Liver (tissue), 9 donors: ENCODE data around the gene DCDC1. TPM values are rescaled to one million over a fixed set of nuclear protein-coding genes. Genes with fewer than 3 reads are reported as not detected.
A peak's percentile ranks its signal among the peaks of the same experiment; 100 is the strongest.

Source experiments
- DNase-seq: peaks from one replicate; pipeline ENCODE4 v3.0.0-alpha.2; 2017; ENCODE audit warnings: low spot score
- H3K27ac ChIP-seq, 2 donors: one replicate each; pipeline ENCODE4 v1.7.0; 2013; ENCODE audit warnings: inconsistent platforms in 2 of 2, low read length in 2 of 2, control low read depth in 1 of 2, low read depth in 1 of 2, mild to moderate bottlenecking in 1 of 2
- H3K27me3 ChIP-seq, 4 donors: one replicate each; pipeline versions ENCODE4 v1.6.1 to v1.7.0; 2013; ENCODE audit warnings: low read length in 3 of 4, inconsistent platforms in 1 of 4, mild to moderate bottlenecking in 1 of 4, moderate library complexity in 1 of 4; ENCODE audit not compliant: control insufficient read depth in 4 of 4, insufficient read depth in 4 of 4
- H3K36me3 ChIP-seq, 4 donors: one replicate each; pipeline versions ENCODE4 v1.6.1 to v1.7.0; 2013; ENCODE audit warnings: low read length in 3 of 4, mild to moderate bottlenecking in 3 of 4, low read depth in 1 of 4, moderate library complexity in 1 of 4; ENCODE audit not compliant: control insufficient read depth in 4 of 4, insufficient read depth in 3 of 4
- H3K4me1 ChIP-seq, 4 donors: one replicate each; pipeline versions ENCODE4 v1.6.1 to v1.7.0; 2013; ENCODE audit warnings: low read length in 3 of 4, mild to moderate bottlenecking in 3 of 4, moderate library complexity in 1 of 4; ENCODE audit not compliant: control insufficient read depth in 4 of 4, insufficient read depth in 4 of 4
- H3K4me3 ChIP-seq, 3 donors: one replicate each; pipeline versions ENCODE4 v1.6.1 to v1.7.0; 2013; ENCODE audit warnings: low read length in 3 of 3, control low read depth in 1 of 3, low read depth in 1 of 3, mild to moderate bottlenecking in 1 of 3
- H3K9ac ChIP-seq, 2 donors: one replicate each; pipeline ENCODE4 v1.7.0; 2013; ENCODE audit warnings: low read length in 2 of 2, mild to moderate bottlenecking in 2 of 2, moderate library complexity in 2 of 2, control low read depth in 1 of 2, low read depth in 1 of 2
- H3K9me3 ChIP-seq, 4 donors: one replicate each; pipeline versions ENCODE4 v1.6.1 to v1.7.0; 2013; ENCODE audit warnings: low read length in 3 of 4; ENCODE audit not compliant: control insufficient read depth in 4 of 4
- ATF3 ChIP-seq: IDR thresholded peaks from 2 replicates; pipeline ENCODE4 v1.6.1; 2016; ENCODE audit warnings: antibody characterized with exemption
- EGR1 ChIP-seq, 2 donors: IDR thresholded peaks; 2 replicates each; pipeline ENCODE4 v1.6.1; 2016 to 2018; ENCODE audit warnings: antibody characterized with exemption in 2 of 2, low read depth in 2 of 2
- FOXA1 ChIP-seq: IDR thresholded peaks from 2 replicates; pipeline ENCODE4 v1.6.1; 2016; ENCODE audit warnings: antibody characterized with exemption
- FOXA2 ChIP-seq: IDR thresholded peaks from 2 replicates; pipeline ENCODE4 v1.6.1; 2016; ENCODE audit warnings: antibody characterized with exemption
- GABPA ChIP-seq, 2 donors: IDR thresholded peaks in 1 of 2; conservative IDR thresholded peaks in 1 of 2; 2 replicates each; pipeline ENCODE4 v1.6.1; 2016; ENCODE audit warnings: antibody characterized with exemption in 2 of 2, mild to moderate bottlenecking in 1 of 2, moderate library complexity in 1 of 2
- HNF4A ChIP-seq, 2 donors: conservative IDR thresholded peaks; 2 replicates each; pipeline ENCODE4 v1.6.1; 2016; ENCODE audit warnings: antibody characterized with exemption in 2 of 2, mild to moderate bottlenecking in 2 of 2
- HNF4G ChIP-seq: IDR thresholded peaks from 2 replicates; pipeline ENCODE4 v1.6.1; 2016; ENCODE audit warnings: antibody characterized with exemption
- JUND ChIP-seq, 2 donors: IDR thresholded peaks; 2 replicates each; pipeline ENCODE4 v1.6.1; 2016; ENCODE audit warnings: antibody characterized with exemption in 2 of 2
- RAD21 ChIP-seq, 2 donors: IDR thresholded peaks; 2 replicates each; pipeline ENCODE4 v1.6.1; 2016; ENCODE audit warnings: antibody characterized with exemption in 2 of 2, mild to moderate bottlenecking in 2 of 2
- RXRA ChIP-seq, 2 donors: IDR thresholded peaks; 2 replicates each; pipeline ENCODE4 v1.6.1; 2017 to 2018; ENCODE audit warnings: antibody characterized with exemption in 2 of 2, mild to moderate bottlenecking in 1 of 2
- SP1 ChIP-seq: IDR thresholded peaks from 2 replicates; pipeline ENCODE4 v1.6.1; 2018; ENCODE audit warnings: antibody characterized with exemption, mild to moderate bottlenecking
- TAF1 ChIP-seq: conservative IDR thresholded peaks from 2 replicates; pipeline ENCODE4 v1.6.1; 2016; ENCODE audit warnings: antibody characterized with exemption, mild to moderate bottlenecking
- YY1 ChIP-seq: IDR thresholded peaks from 2 replicates; pipeline ENCODE4 v1.6.1; 2016; ENCODE audit warnings: antibody characterized with exemption, mild to moderate bottlenecking
- WGBS: extraction: QIAGEN DNeasy Blood & Tissue Kit; methylation state at CpG from one replicate; pipeline ENCODE4 v1.1.7; 2013; 5-methylcytosine and 5-hydroxymethylcytosine counted together
- polyA plus RNA-seq, 2 donors: library from polyadenylated mRNA; stranded (reverse) in 1 of 2; unstranded in 1 of 2; fragments of 200-250 nt in 1 of 2; fragments of >200 nt in 1 of 2; fragmentation: Nextera tagmentation in 1 of 2; extraction: Ambion mirVana in 1 of 2; gene quantifications; one replicate each; pipeline versions ENCODE4 v1.2.1 to v1.2.3, GENCODE V29; 2013 to 2015
- total RNA-seq, 2 donors: library from RNA; depleted of rRNA; stranded (reverse); fragments of >200 nt; gene quantifications; one replicate each; pipeline ENCODE4 v1.2.3, GENCODE V29; 2014
- TF ChIP-seq, protein P1 (sequence below): IDR thresholded peaks from 2 replicates; pipeline ENCODE4 v1.6.1; 2016; ENCODE audit warnings: antibody characterized with exemption, mild to moderate bottlenecking
- TF ChIP-seq, protein P2 (sequence below): IDR thresholded peaks from 2 replicates; pipeline ENCODE4 v1.6.1; 2016; ENCODE audit warnings: antibody characterized with exemption
- TF ChIP-seq, protein P3 (sequence below): fragments of 150-350 bp; IDR thresholded peaks from 2 replicates; pipeline ENCODE4 v1.5.1; 2017; ENCODE audit warnings: improper control_type of control experiment, low read depth, low read length; ENCODE audit not compliant: missing input control
- donor health status: healthy.
- donor health status: healthy.
- donor health status: healthy.
- donor health status: healthy.
- donor health status: healthy.

DCDC1 gene
- total and polyA plus RNA-seq, 4 donors = 0.38 to 3.5 (median 2.0) TPM

- TF ChIP-seq GABPA (IDR thresholded peaks at IDR 0.05 in 1 of 2, conservative IDR thresholded peaks at IDR 0.05 in 1 of 2) = no peak
- TF ChIP-seq, protein P1, sequence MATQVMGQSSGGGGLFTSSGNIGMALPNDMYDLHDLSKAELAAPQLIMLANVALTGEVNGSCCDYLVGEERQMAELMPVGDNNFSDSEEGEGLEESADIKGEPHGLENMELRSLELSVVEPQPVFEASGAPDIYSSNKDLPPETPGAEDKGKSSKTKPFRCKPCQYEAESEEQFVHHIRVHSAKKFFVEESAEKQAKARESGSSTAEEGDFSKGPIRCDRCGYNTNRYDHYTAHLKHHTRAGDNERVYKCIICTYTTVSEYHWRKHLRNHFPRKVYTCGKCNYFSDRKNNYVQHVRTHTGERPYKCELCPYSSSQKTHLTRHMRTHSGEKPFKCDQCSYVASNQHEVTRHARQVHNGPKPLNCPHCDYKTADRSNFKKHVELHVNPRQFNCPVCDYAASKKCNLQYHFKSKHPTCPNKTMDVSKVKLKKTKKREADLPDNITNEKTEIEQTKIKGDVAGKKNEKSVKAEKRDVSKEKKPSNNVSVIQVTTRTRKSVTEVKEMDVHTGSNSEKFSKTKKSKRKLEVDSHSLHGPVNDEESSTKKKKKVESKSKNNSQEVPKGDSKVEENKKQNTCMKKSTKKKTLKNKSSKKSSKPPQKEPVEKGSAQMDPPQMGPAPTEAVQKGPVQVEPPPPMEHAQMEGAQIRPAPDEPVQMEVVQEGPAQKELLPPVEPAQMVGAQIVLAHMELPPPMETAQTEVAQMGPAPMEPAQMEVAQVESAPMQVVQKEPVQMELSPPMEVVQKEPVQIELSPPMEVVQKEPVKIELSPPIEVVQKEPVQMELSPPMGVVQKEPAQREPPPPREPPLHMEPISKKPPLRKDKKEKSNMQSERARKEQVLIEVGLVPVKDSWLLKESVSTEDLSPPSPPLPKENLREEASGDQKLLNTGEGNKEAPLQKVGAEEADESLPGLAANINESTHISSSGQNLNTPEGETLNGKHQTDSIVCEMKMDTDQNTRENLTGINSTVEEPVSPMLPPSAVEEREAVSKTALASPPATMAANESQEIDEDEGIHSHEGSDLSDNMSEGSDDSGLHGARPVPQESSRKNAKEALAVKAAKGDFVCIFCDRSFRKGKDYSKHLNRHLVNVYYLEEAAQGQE = no peak
- TF ChIP-seq JUND (IDR thresholded peaks at IDR 0.05) = no peak
- no peak for TF ChIP-seq RAD21 (IDR thresholded peaks at IDR 0.05)
- no peak for TF ChIP-seq YY1
- no peak for TF ChIP-seq HNF4G
- TF ChIP-seq SP1 = no peak
- TF ChIP-seq, protein P2, sequence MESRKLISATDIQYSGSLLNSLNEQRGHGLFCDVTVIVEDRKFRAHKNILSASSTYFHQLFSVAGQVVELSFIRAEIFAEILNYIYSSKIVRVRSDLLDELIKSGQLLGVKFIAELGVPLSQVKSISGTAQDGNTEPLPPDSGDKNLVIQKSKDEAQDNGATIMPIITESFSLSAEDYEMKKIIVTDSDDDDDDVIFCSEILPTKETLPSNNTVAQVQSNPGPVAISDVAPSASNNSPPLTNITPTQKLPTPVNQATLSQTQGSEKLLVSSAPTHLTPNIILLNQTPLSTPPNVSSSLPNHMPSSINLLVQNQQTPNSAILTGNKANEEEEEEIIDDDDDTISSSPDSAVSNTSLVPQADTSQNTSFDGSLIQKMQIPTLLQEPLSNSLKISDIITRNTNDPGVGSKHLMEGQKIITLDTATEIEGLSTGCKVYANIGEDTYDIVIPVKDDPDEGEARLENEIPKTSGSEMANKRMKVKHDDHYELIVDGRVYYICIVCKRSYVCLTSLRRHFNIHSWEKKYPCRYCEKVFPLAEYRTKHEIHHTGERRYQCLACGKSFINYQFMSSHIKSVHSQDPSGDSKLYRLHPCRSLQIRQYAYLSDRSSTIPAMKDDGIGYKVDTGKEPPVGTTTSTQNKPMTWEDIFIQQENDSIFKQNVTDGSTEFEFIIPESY = no peak
- no peak for TF ChIP-seq RXRA (IDR thresholded peaks at IDR 0.05)
- TF ChIP-seq FOXA1 = no peak
- TF ChIP-seq FOXA2 = no peak
- no peak for TF ChIP-seq HNF4A (conservative IDR thresholded peaks at IDR 0.05)
- no peak for TF ChIP-seq ATF3
- TF ChIP-seq, protein P3, sequence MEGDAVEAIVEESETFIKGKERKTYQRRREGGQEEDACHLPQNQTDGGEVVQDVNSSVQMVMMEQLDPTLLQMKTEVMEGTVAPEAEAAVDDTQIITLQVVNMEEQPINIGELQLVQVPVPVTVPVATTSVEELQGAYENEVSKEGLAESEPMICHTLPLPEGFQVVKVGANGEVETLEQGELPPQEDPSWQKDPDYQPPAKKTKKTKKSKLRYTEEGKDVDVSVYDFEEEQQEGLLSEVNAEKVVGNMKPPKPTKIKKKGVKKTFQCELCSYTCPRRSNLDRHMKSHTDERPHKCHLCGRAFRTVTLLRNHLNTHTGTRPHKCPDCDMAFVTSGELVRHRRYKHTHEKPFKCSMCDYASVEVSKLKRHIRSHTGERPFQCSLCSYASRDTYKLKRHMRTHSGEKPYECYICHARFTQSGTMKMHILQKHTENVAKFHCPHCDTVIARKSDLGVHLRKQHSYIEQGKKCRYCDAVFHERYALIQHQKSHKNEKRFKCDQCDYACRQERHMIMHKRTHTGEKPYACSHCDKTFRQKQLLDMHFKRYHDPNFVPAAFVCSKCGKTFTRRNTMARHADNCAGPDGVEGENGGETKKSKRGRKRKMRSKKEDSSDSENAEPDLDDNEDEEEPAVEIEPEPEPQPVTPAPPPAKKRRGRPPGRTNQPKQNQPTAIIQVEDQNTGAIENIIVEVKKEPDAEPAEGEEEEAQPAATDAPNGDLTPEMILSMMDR = no peak
- TF ChIP-seq EGR1 (IDR thresholded peaks at IDR 0.05; ENCODE audit: low read depth in 2 of 2) = no peak
- TF ChIP-seq TAF1 = no peak
- no peaks in the 10 kb centered on the region for H3K36me3 ChIP-seq
- no peak for DNase-seq
- H3K9ac ChIP-seq = no peak overlapping the region
- H3K27me3 ChIP-seq = no peaks in the 10 kb centered on the region
- H3K9me3 ChIP-seq = no peaks in the 10 kb centered on the region
- H3K27ac ChIP-seq = no peak overlapping the region
- WGBS = 48% methylated on average over 3 of the region's 3 CpGs
- H3K4me1 ChIP-seq = peaks cover 1 to 13% (median 5%) of the 10 kb centered on the region in 4 donors
- no peak overlapping the region for H3K4me3 ChIP-seq
Observed at GRCh38 chr11:31106326-31106725, 263.2 kb downstream of the DCDC1 start.

- Histone ChIP-seq H3K4me1 (peaks cover 1 to 13% (median 5%) of the 10 kb centered on the region in 4 donors), H3K9me3 (no peaks in the 10 kb centered on the region), H3K27ac (peak overlapping the region in 1 of 2 donors; percentile 59), H3K4me3 (no peak overlapping the region), H3K36me3 (no peaks in the 10 kb centered on the region), H3K9ac (no peak overlapping the region), H3K27me3 (no peaks in the 10 kb centered on the region)
- TF ChIP-seq HNF4A (conservative IDR thresholded peaks at IDR 0.05) = peak in 1 of 2 donors; percentile 28
- peak; percentile 23 for TF ChIP-seq FOXA2
- no peak for TF ChIP-seq HNF4G
- peak; percentile 59 for TF ChIP-seq SP1
- TF ChIP-seq YY1 = peak; percentile 71
- WGBS = 26% methylated on average over 5 of the region's 5 CpGs
- no peak for DNase-seq
Observed at GRCh38 chr11:31102875-31103274, 266.7 kb downstream of the DCDC1 start.
